Measurements from ENCODE around the gene WNT3A. TPM values are rescaled to one million over a fixed set of nuclear protein-coding genes. Genes with fewer than 3 reads are reported as not detected.

WNT3A gene
- total and polyA plus RNA-seq, 12 donors = not detected

DNA sequence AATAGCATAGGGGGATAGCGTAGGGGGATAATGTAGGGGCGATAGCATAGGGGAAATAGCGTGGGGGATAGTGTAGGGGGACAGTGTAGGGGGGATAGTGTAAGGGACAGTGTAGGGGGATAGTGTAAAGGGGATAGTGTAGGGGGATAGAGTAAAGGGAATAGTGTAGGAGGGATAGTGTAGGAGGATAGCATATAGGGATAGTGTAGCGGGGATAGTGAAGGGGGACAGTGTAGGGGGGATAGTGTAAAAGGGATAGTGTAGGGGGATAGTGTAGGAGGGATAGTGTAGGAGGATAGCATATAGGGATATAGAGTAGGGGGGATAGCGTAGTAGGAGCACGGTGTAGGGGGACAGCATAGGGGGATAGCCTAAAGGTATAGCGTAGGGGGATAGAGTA lies 61.6 kb downstream of the WNT3A start:
- Histone ChIP-seq H3K27ac (no peak overlapping the region), H3K4me3 (no peak overlapping the region), H3K9me3 (no peaks in the 10 kb centered on the region), H3K4me1 (no peaks in the 10 kb centered on the region), H3K27me3 (peaks cover 7 to 52% (median 48%) of the 10 kb centered on the region in 7 donors), H3K36me3 (no peaks in the 10 kb centered on the region)
- no peak for TF ChIP-seq CTCF (IDR thresholded peaks at IDR 0.05)
- ATAC-seq (no peak), DNase-seq (no peak)
- WGBS, 2 donors = 76 to 80% methylated on average over 7 of the region's 7 CpGs
- intact Hi-C loops (cut with DNase I) = no loop called here

DNA sequence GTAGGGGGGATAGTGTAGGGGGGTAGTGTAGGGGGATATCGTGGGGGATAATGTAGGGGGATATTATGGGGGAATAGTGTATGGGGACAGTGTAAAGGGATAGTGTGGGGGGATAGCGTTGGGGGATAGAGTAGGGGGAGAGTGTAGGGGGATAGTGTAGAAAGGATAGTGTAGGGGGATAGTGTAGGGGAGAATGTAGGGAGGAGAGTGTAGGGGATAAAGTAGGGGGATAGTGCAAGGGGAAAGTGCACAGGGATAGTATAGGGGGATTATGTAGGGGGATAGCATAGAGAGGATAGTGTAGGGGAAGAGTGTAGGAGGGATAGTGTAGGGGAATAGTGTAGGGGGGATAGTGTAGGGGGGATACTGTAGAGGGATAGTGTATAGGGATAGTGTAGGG lies 63.4 kb downstream of the WNT3A start:
- no peak overlapping the region for H3K4me3 ChIP-seq
- no peaks in the 10 kb centered on the region for H3K4me1 ChIP-seq
- no peak overlapping the region for H3K27ac ChIP-seq
- H3K36me3 ChIP-seq = no peaks in the 10 kb centered on the region
- peaks cover 3 to 38% (median 30%) of the 10 kb centered on the region in 7 donors for H3K27me3 ChIP-seq
- no peak for ATAC-seq
- 52 to 71% methylated on average over 2 of the region's 2 CpGs for WGBS, 2 donors
- no peak for TF ChIP-seq CTCF (IDR thresholded peaks at IDR 0.05)
- no peaks in the 10 kb centered on the region for H3K9me3 ChIP-seq
- intact Hi-C loops (cut with DNase I) = no loop called here
- DNase-seq = no peak

DNA sequence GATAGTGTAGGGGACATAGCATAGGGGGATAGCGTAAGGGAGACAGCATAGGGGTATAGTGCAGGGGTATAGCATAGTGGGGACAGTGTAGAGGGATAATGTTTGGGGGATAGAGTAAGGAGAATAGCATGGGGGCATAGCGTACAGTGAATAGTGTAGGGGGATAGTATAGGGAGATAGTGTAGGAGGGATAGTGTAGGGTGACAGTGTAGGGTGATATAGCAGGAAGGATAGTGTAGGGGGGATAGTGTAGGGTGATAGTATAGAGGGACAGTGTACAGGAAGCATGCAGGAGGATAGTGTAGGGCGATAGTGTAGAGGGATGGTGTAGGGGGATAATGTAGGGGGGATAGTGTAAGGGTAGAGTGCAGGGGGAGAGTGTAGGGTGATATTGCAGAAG lies 64.1 kb downstream of the WNT3A start:
- Histone ChIP-seq H3K4me3 (no peak overlapping the region), H3K27ac (no peak overlapping the region), H3K36me3 (no peaks in the 10 kb centered on the region), H3K27me3 (peaks cover 0 to 31% (median 23%) of the 10 kb centered on the region in 7 donors), H3K9me3 (no peaks in the 10 kb centered on the region), H3K4me1 (no peaks in the 10 kb centered on the region)
- no peak for DNase-seq
- ATAC-seq = no peak
- no peak for TF ChIP-seq CTCF (IDR thresholded peaks at IDR 0.05)
- intact Hi-C loops (cut with DNase I) = no loop called here
- 64 to 75% methylated on average over 3 of the region's 3 CpGs for WGBS, 2 donors

DNA sequence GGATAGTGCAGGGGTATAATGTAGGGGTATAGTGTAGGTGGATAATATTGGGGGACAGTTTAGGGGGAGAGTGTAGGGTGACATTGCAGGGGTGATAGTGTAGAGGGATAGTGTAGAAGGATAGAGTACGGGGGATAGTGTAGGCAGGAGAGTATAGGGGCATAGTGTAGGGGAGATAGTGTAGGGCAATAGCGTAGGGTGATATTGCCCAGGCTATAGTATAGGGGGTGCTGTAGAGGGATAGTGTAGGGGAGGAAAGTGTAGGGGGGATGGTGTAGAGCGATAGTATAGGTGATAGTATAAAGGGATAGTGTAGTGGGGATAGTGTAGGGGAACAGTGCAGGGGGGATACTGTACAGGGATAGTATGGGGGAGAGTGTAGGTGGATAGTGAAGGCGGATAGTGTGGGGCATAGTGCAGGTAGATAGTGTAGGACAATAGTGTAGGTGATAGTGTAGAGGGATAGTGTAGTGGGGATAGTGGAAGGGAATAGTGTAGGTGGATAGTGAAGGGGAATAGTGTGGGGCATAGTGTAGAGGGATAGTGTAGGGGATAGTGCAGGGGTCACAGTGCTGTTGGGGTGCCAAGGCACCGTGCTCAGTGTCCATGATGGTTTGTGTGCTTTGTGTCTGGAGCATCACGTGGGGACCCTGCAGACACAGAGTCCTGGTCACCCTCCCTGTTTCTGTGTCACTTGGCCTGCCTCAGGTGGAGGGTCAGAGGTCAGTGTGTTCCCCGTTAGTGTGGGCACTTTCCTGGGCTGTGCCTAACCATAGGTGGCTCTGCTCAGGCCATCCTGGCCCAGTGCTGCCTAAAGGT lies 65.2 kb downstream of the WNT3A start:
- 51 to 60% methylated on average over 7 of the region's 7 CpGs for WGBS, 2 donors
- ATAC-seq = peak in 2 of 8 donors; percentile 27
- intact Hi-C loops (cut with DNase I) = no loop called here
- peaks cover 0 to 19% (median 11%) of the 10 kb centered on the region in 7 donors for H3K27me3 ChIP-seq
- no peaks in the 10 kb centered on the region for H3K9me3 ChIP-seq
- no peak overlapping the region for H3K27ac ChIP-seq
- TF ChIP-seq CTCF (IDR thresholded peaks at IDR 0.05) = no peak
- no peaks in the 10 kb centered on the region for H3K4me1 ChIP-seq
- H3K36me3 ChIP-seq = no peaks in the 10 kb centered on the region
- DNase-seq = no peak
- H3K4me3 ChIP-seq = no peak overlapping the region
